GM06990 (cell line): Measurements from ENCODE around the gene ATXN10.

Experiments
- DNase-seq: peaks from one replicate; pipeline ENCODE4 v3.0.0-alpha.2; 2011; ENCODE audit not compliant: insufficient read length; ENCODE audit errors: extremely low read depth
- H3K27me3 ChIP-seq: replicated peaks from 2 replicates; pipeline ENCODE4 v1.6.0; 2011; ENCODE audit warnings: low read length; ENCODE audit not compliant: control insufficient read depth, insufficient read depth
- H3K36me3 ChIP-seq: 2 replicates; pipeline ENCODE4 v1.5.1; 2011; ENCODE audit warnings: low read length; ENCODE audit not compliant: control insufficient read depth, insufficient read depth
- H3K4me3 ChIP-seq: replicated peaks from 2 replicates; pipeline ENCODE4 v1.5.1; 2011; ENCODE audit warnings: low read depth, mild to moderate bottlenecking, control low read depth, low read length
- CTCF ChIP-seq: IDR thresholded peaks from 2 replicates; pipeline ENCODE4 v1.5.1; 2011; ENCODE audit warnings: low read length, control low read depth, mild to moderate bottlenecking, inconsistent platforms; ENCODE audit not compliant: insufficient read depth, poor library complexity, severe bottlenecking

ATXN10 gene

DNA sequence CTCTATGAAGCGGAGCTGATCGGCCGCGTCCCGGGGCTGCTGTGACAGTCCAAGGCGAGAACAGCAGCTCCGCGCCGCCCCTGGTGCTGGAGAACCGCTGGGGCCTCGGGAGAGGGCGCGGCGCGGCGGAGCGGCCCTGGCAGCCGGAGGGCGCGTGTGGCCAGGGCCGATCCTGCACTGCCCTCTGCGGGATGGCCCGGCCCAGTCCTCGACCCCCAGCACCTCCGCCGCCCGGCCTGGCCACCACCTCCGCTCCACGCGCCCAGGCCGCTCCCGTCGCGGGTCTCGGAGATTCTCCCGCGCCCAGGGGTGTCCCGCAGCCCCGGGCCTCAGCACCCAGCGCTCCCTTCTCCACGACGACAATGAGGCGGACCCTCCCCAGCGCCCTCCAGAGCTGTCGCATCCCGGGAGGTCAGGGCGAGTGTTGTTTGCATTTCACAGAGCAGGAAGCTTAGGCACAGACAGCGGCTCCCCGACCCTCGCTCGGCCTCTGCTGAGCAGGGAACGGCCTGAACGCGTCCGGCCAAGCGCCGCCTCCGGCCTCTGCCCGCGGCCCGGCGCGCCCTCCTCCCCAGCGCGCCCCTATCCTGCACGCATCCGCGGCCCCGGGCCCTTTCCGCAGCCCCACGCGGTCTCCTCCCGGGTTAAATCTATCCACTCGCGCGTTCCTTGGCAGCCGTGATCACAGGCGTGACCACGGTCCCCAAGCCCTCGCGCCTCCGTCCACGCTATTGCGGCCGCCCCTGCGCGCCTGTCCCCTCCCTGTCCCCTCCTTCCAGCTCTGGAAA lies 195.7 kb downstream of the ATXN10 start:
- no peak for TF ChIP-seq CTCF
- DNase-seq: no peak
- H3K4me3 ChIP-seq: no peak overlapping the region
- H3K27me3 ChIP-seq: no peaks in the 10 kb centered on the region
- no peaks in the 10 kb centered on the region for H3K36me3 ChIP-seq

DNA sequence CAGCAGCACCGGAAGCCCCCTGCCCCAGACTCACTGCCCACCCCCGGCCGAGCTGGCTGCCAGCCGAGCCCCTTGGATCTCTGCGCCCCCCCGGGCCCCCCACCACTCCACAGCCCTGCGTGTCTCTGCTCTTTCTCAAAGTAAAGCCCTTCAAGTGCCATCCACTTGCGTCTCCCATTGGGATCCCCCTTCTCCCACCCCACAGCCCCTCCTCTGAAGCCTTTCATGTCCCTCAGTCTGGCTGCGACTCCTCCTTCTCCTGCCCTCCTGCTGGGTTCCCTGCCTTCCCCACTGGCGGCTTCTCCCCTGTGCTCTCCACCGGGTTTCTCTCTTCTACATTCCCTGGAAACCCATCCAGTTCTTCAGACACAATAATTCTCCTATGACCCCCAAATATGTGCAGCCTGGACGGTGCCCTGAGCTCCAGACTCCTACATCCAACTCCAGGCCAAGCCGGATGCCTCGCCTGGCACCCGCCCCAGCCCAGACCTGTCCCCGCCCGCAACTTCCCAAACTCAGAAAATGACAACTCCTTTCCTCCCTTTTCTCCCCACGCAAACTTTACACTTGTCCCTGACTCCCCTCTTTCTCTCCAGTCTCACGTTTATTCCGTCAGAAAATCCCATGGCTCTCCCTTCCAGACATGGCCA lies 196.4 kb downstream of the ATXN10 start:
- TF ChIP-seq CTCF: no peak
- H3K4me3 ChIP-seq: no peak overlapping the region
- H3K36me3 ChIP-seq: no peaks in the 10 kb centered on the region
- DNase-seq: no peak
- H3K27me3 ChIP-seq: no peaks in the 10 kb centered on the region

DNA sequence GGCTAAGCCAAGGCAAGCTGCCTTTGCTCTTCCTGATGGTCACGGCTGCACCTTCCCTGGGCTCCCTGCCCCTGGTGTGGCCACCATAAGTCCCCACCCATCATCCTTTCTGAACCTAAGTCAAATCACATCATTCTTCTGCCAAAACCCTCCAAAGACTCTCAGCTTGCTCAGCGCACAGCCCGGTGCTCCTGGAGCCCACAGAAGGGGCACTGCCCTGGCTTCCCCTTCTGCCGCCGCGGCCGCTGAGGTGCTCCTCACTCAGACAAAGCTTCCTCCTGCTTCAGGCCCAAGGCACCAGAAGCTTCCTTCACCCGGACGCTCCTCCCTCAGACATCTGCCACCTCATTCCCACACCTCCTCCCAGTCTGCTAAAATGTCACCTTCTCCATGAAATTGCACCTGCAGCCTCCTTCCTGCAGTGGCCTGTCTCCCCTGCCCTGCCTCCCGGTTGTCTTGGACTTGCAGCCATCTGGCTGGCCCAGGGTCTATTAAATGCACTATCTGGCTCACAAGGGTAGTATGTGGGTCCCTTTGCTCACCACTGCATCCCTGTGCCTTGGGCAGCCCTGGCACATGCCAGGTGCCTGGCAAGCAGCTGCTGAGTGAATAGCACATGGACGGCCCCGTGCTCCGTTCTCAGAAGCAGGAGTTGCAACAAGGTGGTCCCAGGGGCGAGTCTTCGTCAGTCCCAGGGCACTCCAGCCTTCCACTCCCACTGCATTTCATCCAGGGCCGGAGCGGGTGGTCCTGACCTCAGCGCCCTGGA lies 197.1 kb downstream of the ATXN10 start:
- no peaks in the 10 kb centered on the region for H3K27me3 ChIP-seq
- DNase-seq: no peak
- H3K36me3 ChIP-seq: no peaks in the 10 kb centered on the region
- no peak overlapping the region for H3K4me3 ChIP-seq
- no peak for TF ChIP-seq CTCF

DNA sequence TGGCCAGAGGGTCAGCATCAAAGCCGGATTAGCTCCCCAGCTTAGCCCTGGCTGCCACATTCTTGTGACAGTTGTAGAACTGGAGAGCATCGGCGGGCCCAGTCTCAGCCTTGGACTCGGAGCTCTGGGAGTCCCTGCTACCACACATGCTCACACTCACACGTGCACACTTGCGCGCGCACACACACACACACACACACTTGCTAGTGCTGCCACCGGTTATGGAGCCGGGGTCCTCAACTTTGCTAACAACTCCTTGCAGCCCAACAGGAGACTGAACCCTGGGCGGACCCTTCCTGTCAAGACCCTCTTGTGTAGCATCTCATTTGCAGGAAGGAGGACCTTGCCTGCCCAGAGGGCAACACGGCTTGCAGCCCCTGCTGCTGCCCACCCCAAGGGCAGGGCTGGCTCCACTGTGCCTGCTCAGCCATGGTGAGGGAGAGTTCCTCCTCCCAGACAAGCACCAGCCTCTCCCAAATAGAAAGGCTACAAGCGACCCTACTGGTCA lies 197.8 kb downstream of the ATXN10 start:
- TF ChIP-seq CTCF: no peak
- H3K27me3 ChIP-seq: no peaks in the 10 kb centered on the region

GRCh38 chr22:45870011-45870410 lies 198.4 kb downstream of the ATXN10 start:
- Histone ChIP-seq H3K4me3 (no peak overlapping the region), H3K36me3 (no peaks in the 10 kb centered on the region), H3K27me3 (no peaks in the 10 kb centered on the region)
- TF ChIP-seq CTCF: no peak
- no peak for DNase-seq

More for the DNA sequence above, 197.8 kb downstream of the ATXN10 start:
- Histone ChIP-seq H3K36me3 (no peaks in the 10 kb centered on the region), H3K4me3 (no peak overlapping the region)
- no peak for DNase-seq
